NK-92 (cell line): ENCODE measurements around the gene TOP1.
"Not testable (repeated sequence)": the region's sequence is repeated elsewhere in the genome, so short reads cannot be mapped to it uniquely, and the experiment has no call there.

Source experiments
- DNase-seq: peaks from one replicate; lab custom pipeline; 2025; ENCODE audit not compliant: unreplicated experiment; lab: John Stamatoyannopoulos, UW

The TOP1 gene

GRCh38 chr20:41125530-41126457 is 97.2 kb downstream of the TOP1 start:
- no peak for DNase-seq

- DNase-seq, result no peak
These were observed 98.1 kb downstream of the TOP1 start for GRCh38 chr20:41126719-41127118.

GRCh38 chr20:41128317-41128716 is 99.7 kb downstream of the TOP1 start:
- DNase-seq, result not testable (repeated sequence)

- DNase-seq, result no peak
These were observed 103.2 kb downstream of the TOP1 start for GRCh38 chr20:41131594-41132387.

- DNase-seq, result not testable (repeated sequence)
These were observed 103.8 kb downstream of the TOP1 start for GRCh38 chr20:41132388-41132775.

- no peak for DNase-seq
These were observed 105.2 kb downstream of the TOP1 start for GRCh38 chr20:41133709-41134361.

- no peak for DNase-seq
These were observed 106.0 kb downstream of the TOP1 start for GRCh38 chr20:41134362-41135186.

- DNase-seq, result no peak
These were observed 106.7 kb downstream of the TOP1 start for GRCh38 chr20:41135187-41135887.

GRCh38 chr20:41135888-41136679 is 107.5 kb downstream of the TOP1 start:
- no peak for DNase-seq

- no peak for DNase-seq
These were observed 108.3 kb downstream of the TOP1 start, which contains the start of gene PLCG1 for GRCh38 chr20:41136680-41137613. Gene PLCG1, plus strand, starts transcription at chr20:41137543. Its CDS starts 99 bp downstream, at chr20:41137642.

GRCh38 chr20:41137614-41138474 is 109.2 kb downstream of the TOP1 start:
- no peak for DNase-seq

GRCh38 chr20:41138475-41139226 is 110.0 kb downstream of the TOP1 start:
- no peak for DNase-seq

- DNase-seq, result no peak
These were observed 110.8 kb downstream of the TOP1 start for GRCh38 chr20:41139227-41140093.

GRCh38 chr20:41140226-41141133 is 111.9 kb downstream of the TOP1 start:
- DNase-seq, result no peak
